OCI-LY7 (cell line): Measurements from ENCODE around the gene ZNF525. TPM values are rescaled to one million over a fixed set of nuclear protein-coding genes. Genes with fewer than 3 reads are reported as not detected.
"Not testable (repeated sequence)": the region's sequence is repeated elsewhere in the genome, so short reads cannot be mapped to it uniquely, and the experiment has no call there.

Experiments
- BruUV-seq: library from RNA; stranded (reverse); fragments of 400-500 nt; replicated peaks from 2 replicates; lab custom pipeline; 2021; lab: Mats Ljungman, UMichigan
- CTCF ChIA-PET: fragments of 300-600 bp; sonication (Branson Sonifier 250); formaldehyde crosslinking; loops from one replicate; lab custom pipeline; 2022; ENCODE audit warnings: antibody characterized with exemption; ENCODE audit not compliant: unreplicated experiment; lab: Charles Lee
- POLR2A ChIA-PET: fragments of 300-600 bp; sonication (Branson Sonifier 250); formaldehyde crosslinking; loops from one replicate; lab custom pipeline; 2022; ENCODE audit warnings: antibody characterized with exemption; lab: Charles Lee
- DNase-seq: peaks from one replicate; pipeline ENCODE4 v3.0.0-alpha.2; 2015; ENCODE audit warnings: low spot score
- H2AFZ ChIP-seq: fragments of 200-600 bp; sonication (generic), shearing (Covaris generic); 2 replicates; pipeline ENCODE4 v1.6.1; 2014; ENCODE audit warnings: mild to moderate bottlenecking, antibody characterized with exemption, low read length, moderate library complexity
- H3K27ac ChIP-seq: fragments of 200-600 bp; sonication (generic); 2 replicates; pipeline ENCODE4 v1.5.1; 2014; ENCODE audit warnings: mixed run types, low read depth, mild to moderate bottlenecking, moderate library complexity, low read length, inconsistent platforms; ENCODE audit not compliant: poor library complexity, severe bottlenecking
- H3K36me3 ChIP-seq: fragments of 200-600 bp; sonication (generic); 2 replicates; pipeline ENCODE4 v1.6.1; 2014; ENCODE audit warnings: mild to moderate bottlenecking, antibody characterized with exemption, low read length, moderate library complexity, mixed read lengths; ENCODE audit not compliant: insufficient read depth
- H3K4me1 ChIP-seq: fragments of 200-600 bp; sonication (generic); 2 replicates; pipeline ENCODE4 v1.5.1; 2014; ENCODE audit warnings: mild to moderate bottlenecking, low read length; ENCODE audit not compliant: insufficient read depth, poor library complexity, severe bottlenecking
- H3K4me2 ChIP-seq: fragments of 200-600 bp; sonication (generic); 2 replicates; pipeline ENCODE4 v1.6.1; 2014; ENCODE audit warnings: mild to moderate bottlenecking, low read length
- H3K4me3 ChIP-seq: fragments of 200-600 bp; sonication (generic); 2 replicates; pipeline ENCODE4 v1.5.1; 2014; ENCODE audit warnings: mild to moderate bottlenecking, low read depth, low read length; ENCODE audit not compliant: poor library complexity, severe bottlenecking
- H3K79me2 ChIP-seq: fragments of 200-600 bp; sonication (generic); 2 replicates; pipeline ENCODE4 v1.6.1; 2016; ENCODE audit warnings: low read depth, mild to moderate bottlenecking, low read length, moderate library complexity, mixed read lengths; ENCODE audit not compliant: insufficient read depth
- H3K9me2 ChIP-seq: fragments of 200-600 bp; sonication (generic); 2 replicates; pipeline ENCODE4 v1.6.1; 2016; ENCODE audit warnings: mild to moderate bottlenecking, low read length, mixed read lengths; ENCODE audit not compliant: insufficient read depth
- H3K9me3 ChIP-seq: fragments of 200-600 bp; sonication (generic); 2 replicates; pipeline ENCODE4 v1.6.1; 2014; ENCODE audit warnings: mild to moderate bottlenecking, mixed run types, low read length, mixed read lengths
- H4K20me1 ChIP-seq: fragments of 200-600 bp; sonication (generic); 2 replicates; pipeline ENCODE4 v1.6.1; 2014; ENCODE audit warnings: mild to moderate bottlenecking, antibody characterized with exemption, low read length, moderate library complexity, mixed read lengths; ENCODE audit not compliant: insufficient read depth
- EZH2phosphoT487 ChIP-seq: fragments of 200-600 bp; sonication (generic); IDR thresholded peaks from 2 replicates; pipeline ENCODE4 v1.6.1; 2018; ENCODE audit warnings: low read depth, borderline replicate concordance, mild to moderate bottlenecking, mixed run types, antibody characterized with exemption, low read length, moderate library complexity, mixed read lengths
- intact Hi-C: fragments of 100-400 bp; cut with micrococcal nuclease; formaldehyde crosslinking; loops from one replicate; pipeline ENCODE4 v1.10.0; 2022; ENCODE audit not compliant: unreplicated experiment
- total RNA-seq, 2 experiments: library from RNA; depleted of rRNA in 1 of 2; stranded (reverse); fragments of >200 nt in 1 of 2; shearing (Covaris generic) in 1 of 2; gene quantifications; 2 replicates each; pipeline ENCODE4 v1.2.3, GENCODE V29; 2014 to 2022
- TF ChIP-seq, protein P1 (sequence below): fragments of 200-600 bp; sonication (generic); conservative IDR thresholded peaks from 2 replicates; pipeline ENCODE4 v1.5.1; 2014; ENCODE audit warnings: mild to moderate bottlenecking, antibody characterized with exemption, low read length, moderate library complexity, mixed read lengths

The ZNF525 gene
- total RNA-seq, 2 experiments from 2014 or later: 21.0 TPM

DNA sequence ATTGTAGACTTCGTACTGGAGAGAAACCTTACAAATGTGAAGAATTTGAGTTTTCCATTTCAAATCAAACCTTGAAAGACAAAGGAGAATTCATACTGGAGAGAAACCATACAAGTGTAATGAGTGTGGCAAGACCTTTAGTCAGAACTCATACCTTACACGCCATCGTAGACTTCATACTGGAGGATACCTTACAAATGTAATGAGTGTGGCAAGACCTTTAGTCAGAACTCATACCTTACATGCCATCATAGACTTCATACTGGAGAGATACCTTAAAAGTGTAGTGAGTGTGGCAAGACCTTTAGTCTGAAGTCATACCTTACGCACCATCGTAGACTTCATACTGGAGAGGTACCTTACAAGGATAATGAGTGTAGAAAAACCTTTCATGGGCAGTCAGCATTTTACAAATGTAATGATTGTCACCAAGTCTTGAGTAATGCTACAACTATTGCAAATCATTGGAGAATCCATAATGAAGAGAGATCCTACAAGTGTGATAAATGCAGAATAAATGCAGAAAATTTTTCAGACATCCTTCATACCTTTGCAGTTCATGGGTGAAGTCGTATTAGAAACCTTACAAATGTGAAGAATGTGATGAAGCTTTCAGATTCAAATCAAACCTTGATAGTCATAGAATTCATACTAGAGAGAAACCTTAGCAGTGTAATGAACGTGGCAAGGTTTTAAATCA, 44.1 kb downstream of the ZNF525 start:
- ChIA-PET POLR2A (no interaction called here), CTCF (no interaction called here)
- BruUV-seq: no TSS peak
- Histone ChIP-seq H4K20me1 (no peaks in the 10 kb centered on the region), H3K27ac (no peak overlapping the region), H3K4me2 (no peak overlapping the region), H2AFZ (no peak overlapping the region), H3K4me1 (no peaks in the 10 kb centered on the region), H3K9me2 (no peaks in the 10 kb centered on the region), H3K79me2 (no peaks in the 10 kb centered on the region), H3K4me3 (no peak overlapping the region), H3K36me3 (peaks cover 63% of the 10 kb centered on the region), H3K9me3 (peaks cover 53% of the 10 kb centered on the region)
- DNase-seq: no peak
- intact Hi-C loops: no loop called here
- TF ChIP-seq, protein P1, sequence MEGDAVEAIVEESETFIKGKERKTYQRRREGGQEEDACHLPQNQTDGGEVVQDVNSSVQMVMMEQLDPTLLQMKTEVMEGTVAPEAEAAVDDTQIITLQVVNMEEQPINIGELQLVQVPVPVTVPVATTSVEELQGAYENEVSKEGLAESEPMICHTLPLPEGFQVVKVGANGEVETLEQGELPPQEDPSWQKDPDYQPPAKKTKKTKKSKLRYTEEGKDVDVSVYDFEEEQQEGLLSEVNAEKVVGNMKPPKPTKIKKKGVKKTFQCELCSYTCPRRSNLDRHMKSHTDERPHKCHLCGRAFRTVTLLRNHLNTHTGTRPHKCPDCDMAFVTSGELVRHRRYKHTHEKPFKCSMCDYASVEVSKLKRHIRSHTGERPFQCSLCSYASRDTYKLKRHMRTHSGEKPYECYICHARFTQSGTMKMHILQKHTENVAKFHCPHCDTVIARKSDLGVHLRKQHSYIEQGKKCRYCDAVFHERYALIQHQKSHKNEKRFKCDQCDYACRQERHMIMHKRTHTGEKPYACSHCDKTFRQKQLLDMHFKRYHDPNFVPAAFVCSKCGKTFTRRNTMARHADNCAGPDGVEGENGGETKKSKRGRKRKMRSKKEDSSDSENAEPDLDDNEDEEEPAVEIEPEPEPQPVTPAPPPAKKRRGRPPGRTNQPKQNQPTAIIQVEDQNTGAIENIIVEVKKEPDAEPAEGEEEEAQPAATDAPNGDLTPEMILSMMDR: no peak
- TF ChIP-seq EZH2phosphoT487: no peak

DNA sequence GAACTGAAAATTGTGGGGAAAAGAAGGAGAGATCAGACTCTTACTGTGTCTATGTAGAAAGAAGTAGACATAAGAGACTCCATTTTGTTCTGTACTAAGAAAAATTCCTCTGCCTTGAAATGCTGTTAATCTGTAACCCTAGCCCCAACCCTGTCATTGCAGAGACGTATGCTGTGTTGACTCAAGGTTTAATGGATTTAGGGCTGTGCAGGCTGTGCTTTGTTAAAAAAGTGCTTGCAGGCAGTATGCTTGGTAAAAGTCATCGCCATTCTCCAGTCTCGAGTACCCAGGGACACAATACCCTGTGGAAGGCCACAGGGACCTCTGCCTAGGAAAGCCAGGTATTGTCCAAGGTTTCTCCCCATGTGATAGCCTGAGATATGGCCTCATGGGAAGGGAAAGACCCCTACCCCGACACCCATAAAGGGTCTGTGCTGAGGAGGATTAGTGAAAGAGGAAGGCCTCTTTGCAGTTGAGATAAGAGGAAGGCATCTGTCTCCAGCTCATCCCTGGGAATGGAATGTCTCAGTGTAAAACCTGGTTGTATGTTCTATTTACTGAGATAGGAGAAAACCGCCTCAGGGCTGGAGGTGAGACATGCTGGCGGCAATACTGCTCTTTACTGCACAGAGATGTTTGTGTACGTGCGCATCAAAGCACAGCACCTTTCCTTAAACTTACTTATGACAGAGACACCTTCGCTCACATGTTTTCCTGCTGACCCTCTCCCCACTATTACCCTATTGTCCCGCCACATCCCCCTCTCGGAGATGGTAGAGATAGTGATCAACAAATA, 55.2 kb downstream of the ZNF525 start:
- intact Hi-C loops, BruUV-seq: not testable (repeated sequence)

DNA sequence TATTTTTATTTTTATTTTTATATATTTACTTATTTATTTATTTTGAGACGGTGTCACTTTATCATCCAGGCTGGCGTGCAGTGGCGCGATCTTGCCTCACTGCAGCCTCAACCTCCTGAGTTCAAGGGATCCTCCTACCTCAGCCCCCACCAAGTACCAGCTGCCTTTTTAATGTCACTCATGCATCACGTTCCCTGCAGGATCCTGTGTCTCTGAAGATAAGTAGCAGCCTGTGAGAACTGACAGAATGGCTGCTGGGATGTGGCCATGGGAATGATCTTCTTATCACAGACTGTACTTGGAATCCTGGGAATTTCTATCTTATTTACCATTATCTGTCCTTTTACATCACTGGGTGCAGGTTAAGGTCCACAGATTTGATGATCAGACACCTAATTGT, 57.0 kb downstream of the ZNF525 start:
- ChIA-PET POLR2A (no interaction called here), CTCF (no interaction called here)
- Histone ChIP-seq H3K36me3 (no peaks in the 10 kb centered on the region), H3K9me2 (no peaks in the 10 kb centered on the region), H4K20me1 (no peaks in the 10 kb centered on the region), H3K4me3 (no peak overlapping the region), H3K27ac (no peak overlapping the region), H3K4me2 (no peak overlapping the region), H2AFZ (no peak overlapping the region), H3K79me2 (no peaks in the 10 kb centered on the region), H3K4me1 (no peaks in the 10 kb centered on the region), H3K9me3 (no peaks in the 10 kb centered on the region)
- intact Hi-C loops: no loop called here
- no TSS peak for BruUV-seq
- TF ChIP-seq EZH2phosphoT487: no peak
- TF ChIP-seq, protein P1: no peak
- no peak for DNase-seq

More for the DNA sequence above, 55.2 kb downstream of the ZNF525 start:
- H3K9me2 ChIP-seq, H3K4me1 ChIP-seq, H3K27ac ChIP-seq, H3K9me3 ChIP-seq, CTCF ChIA-PET, H3K36me3 ChIP-seq, H3K79me2 ChIP-seq, POLR2A ChIA-PET, H4K20me1 ChIP-seq, H2AFZ ChIP-seq, H3K4me3 ChIP-seq, DNase-seq, H3K4me2 ChIP-seq: not testable (repeated sequence)

DNA sequence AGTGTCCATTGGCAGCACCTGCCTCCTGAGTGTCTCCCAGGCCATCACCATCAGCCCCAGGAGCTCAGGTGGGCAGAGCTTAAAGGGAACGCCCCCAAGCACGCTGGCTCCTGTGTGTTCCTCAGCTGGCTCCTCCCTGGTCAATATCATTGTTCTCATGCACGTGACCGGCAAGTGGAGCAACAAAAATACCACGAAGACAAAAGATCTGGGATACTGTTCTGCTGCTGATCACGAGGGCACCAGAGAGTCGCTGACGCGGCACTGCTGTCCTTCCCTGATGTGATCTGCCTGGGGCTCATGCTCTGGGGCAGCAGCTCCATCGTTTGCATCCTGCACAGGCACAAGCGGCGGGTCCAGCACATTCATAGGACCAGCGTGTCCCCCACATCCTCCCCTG, 57.6 kb downstream of the ZNF525 start:
- H3K4me3 ChIP-seq, DNase-seq, H3K27ac ChIP-seq, intact Hi-C loops, H3K79me2 ChIP-seq, H3K4me1 ChIP-seq, POLR2A ChIA-PET, H3K9me2 ChIP-seq, CTCF ChIA-PET, H4K20me1 ChIP-seq, BruUV-seq, H3K4me2 ChIP-seq, H3K9me3 ChIP-seq, H3K36me3 ChIP-seq, H2AFZ ChIP-seq: not testable (repeated sequence)

DNA sequence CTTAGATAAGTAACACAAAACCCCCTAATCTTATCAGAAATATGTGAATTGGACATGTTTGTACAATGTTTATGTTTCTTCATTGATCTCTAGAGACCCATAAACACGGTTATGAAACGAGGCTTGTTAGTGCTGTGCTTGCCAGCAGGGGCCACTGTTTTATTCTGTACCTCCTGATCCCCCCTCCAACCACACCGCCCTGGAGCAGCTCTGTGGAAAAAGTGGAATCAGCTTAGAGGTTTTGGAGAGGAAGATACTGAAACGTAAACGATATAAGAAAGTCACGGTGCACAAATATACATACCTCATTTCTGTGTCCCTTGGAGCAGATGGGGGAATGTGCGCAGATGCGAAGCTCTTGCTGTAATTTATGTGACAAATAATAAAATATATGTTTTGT, 58.2 kb downstream of the ZNF525 start:
- H3K4me2 ChIP-seq, H3K79me2 ChIP-seq, H3K9me2 ChIP-seq, H2AFZ ChIP-seq, H3K36me3 ChIP-seq, H3K4me1 ChIP-seq, H3K27ac ChIP-seq, CTCF ChIA-PET, H3K4me3 ChIP-seq, H3K9me3 ChIP-seq, DNase-seq, H4K20me1 ChIP-seq, POLR2A ChIA-PET, BruUV-seq: not testable (repeated sequence)
- intact Hi-C loops: loop anchor here (2.0 kb wide), 1 partner anchor 323 kb away; no protein-coding TSS in a partner anchor
